Ectodermal cell (in vitro differentiated cells): Measurements from ENCODE around the gene SLC25A23.
"Not testable (repeated sequence)": the region's sequence is repeated elsewhere in the genome, so short reads cannot be mapped to it uniquely, and the experiment has no call there.

ENCODE experiments used
- H3K27ac ChIP-seq: 2 replicates; pipeline ENCODE4 v1.7.0; 2013; ENCODE audit warnings: mild to moderate bottlenecking, low read depth, low read length; ENCODE audit not compliant: insufficient read depth, poor library complexity, severe bottlenecking
- H3K27me3 ChIP-seq: 2 replicates; pipeline ENCODE4 v1.7.0; 2013; ENCODE audit warnings: mild to moderate bottlenecking, low read length; ENCODE audit not compliant: insufficient read depth, control insufficient read depth, poor library complexity, severe bottlenecking
- H3K36me3 ChIP-seq: one replicate; pipeline ENCODE4 v1.7.0; 2013; ENCODE audit warnings: low read length; ENCODE audit not compliant: control insufficient read depth, insufficient read depth
- H3K4me1 ChIP-seq: one replicate; pipeline ENCODE4 v1.7.0; 2013; ENCODE audit warnings: low read length; ENCODE audit not compliant: control insufficient read depth, insufficient read depth
- H3K4me3 ChIP-seq: 2 replicates; pipeline ENCODE4 v1.7.0; 2013; ENCODE audit warnings: low read depth, low read length, control low read depth; ENCODE audit not compliant: insufficient read depth
- H3K9me3 ChIP-seq: 2 replicates; pipeline ENCODE4 v1.7.0; 2013; ENCODE audit warnings: mild to moderate bottlenecking, low read length, moderate library complexity; ENCODE audit not compliant: control insufficient read depth
- WGBS, 2 experiments: methylation state at CpG; one replicate each; pipeline ENCODE4 v1.1.7; 2013; ENCODE audit warnings: missing lambda C conversion rate in 2 of 2; 5-methylcytosine and 5-hydroxymethylcytosine counted together

The SLC25A23 gene

DNA sequence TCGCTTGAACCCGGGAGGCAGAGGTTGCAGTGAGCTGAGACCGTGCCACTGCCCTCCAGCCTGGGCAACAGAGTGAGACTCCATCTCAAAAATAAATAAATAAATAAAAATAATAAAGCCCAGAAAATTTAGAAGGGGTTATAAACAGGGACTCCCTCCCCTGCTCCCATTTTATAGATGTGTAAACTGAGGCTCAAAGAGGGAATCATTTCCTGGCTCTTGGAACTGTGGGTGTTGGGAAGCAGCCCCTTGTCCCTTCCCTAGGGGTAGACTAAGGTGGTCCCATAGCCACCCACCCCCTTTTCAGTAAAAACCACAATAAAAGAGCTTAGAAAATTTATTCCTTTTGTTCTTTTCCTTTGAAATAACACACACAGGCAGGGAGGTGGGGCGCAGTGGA lies 19.8 kb downstream of the SLC25A23 start:
- Histone ChIP-seq H3K27ac (no peak overlapping the region), H3K4me3 (no peak overlapping the region), H3K27me3 (no peaks in the 10 kb centered on the region), H3K4me1 (no peaks in the 10 kb centered on the region), H3K36me3 (no peaks in the 10 kb centered on the region), H3K9me3 (no peaks in the 10 kb centered on the region)
- WGBS, 2 experiments, result 100% methylated on average over 3 of the region's 4 CpGs; no CpG with 5 or more reads in 1 of the 2 experiments

DNA sequence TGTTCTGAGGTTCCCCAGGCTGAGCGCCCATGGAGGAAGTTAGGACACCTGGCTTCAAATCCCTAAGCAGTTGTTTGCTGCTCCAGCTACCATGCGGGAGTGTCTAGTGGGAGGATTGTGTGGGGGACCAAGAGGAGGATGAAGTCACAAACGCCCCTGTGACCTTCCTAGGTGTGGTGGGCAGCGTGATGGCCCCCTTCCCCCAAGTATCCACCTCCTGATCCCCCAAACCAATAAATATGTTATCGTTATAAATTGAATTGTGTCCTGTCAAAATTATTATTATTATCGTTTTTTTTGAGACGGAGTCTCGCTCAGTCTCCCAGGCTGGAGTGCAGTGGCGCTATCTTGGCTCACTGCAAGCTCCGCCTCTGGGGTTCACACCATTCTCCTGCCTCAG lies 25.9 kb downstream of the SLC25A23 start, which contains the start of gene SLC25A41:
TSS of gene SLC25A41 (minus strand) at position 101 of the 400 bp plus-strand sequence. CDS start at position 31, 70 bp downstream.
- Histone ChIP-seq H3K4me3 (no peak within 1 kb of the TSS), H3K27ac (no peak within 1 kb of the TSS), H3K27me3 (peaks cover 8% of the 10 kb centered on the region), H3K9me3 (no peaks in the 10 kb centered on the region), H3K36me3 (no peaks in the 10 kb centered on the region), H3K4me1 (no peaks in the 10 kb centered on the region)
- 95 to 96% methylated on average over 9 to 10 of the region's 10 CpGs for WGBS, 2 experiments

DNA sequence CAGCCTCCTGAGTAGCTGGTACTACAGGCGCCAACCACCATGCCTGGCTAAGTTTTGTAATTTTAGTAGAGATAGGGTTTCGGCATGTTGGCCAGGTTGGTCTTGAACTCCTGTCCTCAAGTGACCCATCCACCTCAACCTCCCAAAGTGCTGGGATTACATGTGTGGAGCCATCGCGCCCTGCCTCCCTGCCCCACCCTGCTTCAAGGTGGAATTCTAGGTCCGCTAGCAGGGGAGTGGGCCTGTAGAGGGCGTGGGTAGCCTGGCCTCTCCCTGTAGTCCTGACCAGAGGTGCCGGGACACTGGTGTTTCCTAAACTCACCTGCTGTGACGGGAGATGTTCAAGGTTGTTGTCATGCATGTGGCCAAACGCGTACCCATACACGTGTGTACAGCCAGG lies 26.4 kb downstream of the SLC25A23 start:
- Histone ChIP-seq H3K27ac (no peak overlapping the region), H3K4me3 (no peak overlapping the region), H3K27me3 (peaks cover 8% of the 10 kb centered on the region), H3K36me3 (no peaks in the 10 kb centered on the region), H3K4me1 (no peaks in the 10 kb centered on the region), H3K9me3 (no peaks in the 10 kb centered on the region)
- WGBS, 2 experiments, result 78 to 79% methylated on average over 11 of the region's 11 CpGs

DNA sequence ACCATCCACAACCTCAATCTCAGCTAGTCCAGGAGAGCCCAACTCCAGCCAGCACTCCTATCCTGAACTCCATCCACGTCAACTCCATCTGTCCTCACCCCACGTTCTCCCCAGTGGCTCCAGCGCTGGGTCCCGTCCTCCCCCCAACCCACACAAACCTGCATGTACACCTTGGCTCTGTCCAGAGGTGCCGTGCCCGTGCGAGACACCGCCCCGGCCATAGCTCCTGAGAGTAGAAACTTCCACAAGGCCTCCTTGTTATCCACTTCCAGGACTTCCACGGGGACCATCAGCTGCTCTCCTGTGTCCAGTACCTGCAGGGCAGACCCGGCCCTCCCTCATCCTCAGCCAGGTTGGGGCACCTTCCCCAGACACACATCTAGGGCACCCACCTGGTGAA lies 27.7 kb downstream of the SLC25A23 start:
- no peaks in the 10 kb centered on the region for H3K9me3 ChIP-seq
- WGBS, 2 experiments, result 90 to 93% methylated on average over 11 of the region's 11 CpGs
- H3K36me3 ChIP-seq, result no peaks in the 10 kb centered on the region
- H3K27me3 ChIP-seq, result peaks cover 8% of the 10 kb centered on the region
- no peak overlapping the region for H3K4me3 ChIP-seq
- H3K27ac ChIP-seq, result no peak overlapping the region
- H3K4me1 ChIP-seq, result no peaks in the 10 kb centered on the region

DNA sequence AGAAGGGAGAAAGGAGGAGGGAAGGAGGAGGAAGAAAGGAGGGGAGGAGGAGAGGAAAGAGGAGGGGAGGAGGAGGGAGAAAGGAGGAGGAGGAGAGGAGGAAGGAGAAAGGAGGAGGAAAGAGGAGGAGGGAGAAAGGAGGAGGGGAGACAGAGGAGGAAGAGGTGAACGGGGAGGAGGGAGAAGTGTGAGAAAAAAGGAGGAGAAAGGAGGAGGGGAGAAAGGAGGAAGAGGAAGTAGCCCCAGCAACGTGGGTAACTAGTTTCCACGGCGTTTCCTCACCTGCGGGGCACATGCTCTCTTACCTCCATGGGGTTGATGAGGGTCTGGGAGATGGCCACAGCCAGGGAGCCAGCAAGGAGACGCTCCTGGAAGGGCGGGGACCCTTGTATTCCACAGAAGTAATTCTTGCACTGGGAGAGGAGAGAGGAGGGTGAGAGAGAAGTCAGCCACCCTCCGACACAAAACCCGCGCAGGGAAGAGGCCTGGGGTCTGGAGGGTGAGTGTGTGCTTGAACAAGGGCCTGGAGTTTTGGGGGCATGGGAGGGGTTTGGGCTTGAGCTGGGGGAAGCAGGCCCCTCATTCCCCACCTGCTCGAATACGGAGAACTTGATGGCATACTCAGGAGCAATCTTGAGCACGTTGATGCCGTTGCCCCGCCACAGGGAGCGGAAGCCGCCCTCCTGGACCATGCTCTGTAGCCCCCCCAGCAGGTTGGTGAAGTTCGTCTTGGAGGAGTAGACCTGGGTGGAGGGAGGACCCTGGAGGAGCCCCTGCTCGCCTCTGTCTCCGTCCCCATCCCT lies 30.0 kb downstream of the SLC25A23 start:
- H3K27me3 ChIP-seq, result peaks cover 8% of the 10 kb centered on the region
- H3K9me3 ChIP-seq, result no peaks in the 10 kb centered on the region
- H3K36me3 ChIP-seq, result no peaks in the 10 kb centered on the region
- WGBS, 2 experiments, result 66 to 67% methylated on average over 20 of the region's 20 CpGs
- no peak overlapping the region for H3K27ac ChIP-seq
- no peaks in the 10 kb centered on the region for H3K4me1 ChIP-seq
- H3K4me3 ChIP-seq, result no peak overlapping the region

DNA sequence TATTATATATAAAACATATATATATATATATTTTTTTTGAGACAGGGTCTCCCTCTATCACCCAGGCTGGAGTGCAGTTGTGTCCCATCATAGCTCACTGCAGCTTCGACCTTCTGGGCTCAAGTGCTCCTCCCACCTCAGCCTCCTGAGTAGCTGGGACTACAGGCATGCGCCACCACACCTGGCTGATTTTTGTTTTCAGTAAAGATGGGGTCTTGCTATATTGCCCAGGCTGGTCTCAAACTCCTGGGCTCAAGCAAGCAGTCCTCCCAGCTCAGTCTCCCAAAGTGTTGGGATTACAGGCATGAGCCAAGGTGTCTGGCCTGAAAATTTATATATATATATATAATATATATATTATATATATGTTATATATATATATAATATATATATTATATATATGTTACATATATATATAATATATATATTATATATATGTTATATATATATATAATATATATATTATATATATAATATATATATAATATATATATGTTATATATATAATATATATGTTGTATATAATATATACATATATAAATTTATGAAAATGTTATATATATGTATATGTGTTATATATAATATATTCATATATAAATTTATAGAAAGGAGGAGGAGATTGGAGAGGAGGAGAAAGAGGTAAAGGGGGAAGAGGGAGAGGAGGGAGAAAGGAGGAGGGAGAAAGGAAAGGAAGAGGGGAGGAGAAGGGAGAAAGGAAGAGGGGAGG lies 30.7 kb downstream of the SLC25A23 start:
- H3K9me3 ChIP-seq, H3K36me3 ChIP-seq, H3K27me3 ChIP-seq, H3K27ac ChIP-seq, H3K4me3 ChIP-seq, H3K4me1 ChIP-seq: not testable (repeated sequence)
- 82 to 92% methylated on average over 2 of the region's 2 CpGs for WGBS, 2 experiments

DNA sequence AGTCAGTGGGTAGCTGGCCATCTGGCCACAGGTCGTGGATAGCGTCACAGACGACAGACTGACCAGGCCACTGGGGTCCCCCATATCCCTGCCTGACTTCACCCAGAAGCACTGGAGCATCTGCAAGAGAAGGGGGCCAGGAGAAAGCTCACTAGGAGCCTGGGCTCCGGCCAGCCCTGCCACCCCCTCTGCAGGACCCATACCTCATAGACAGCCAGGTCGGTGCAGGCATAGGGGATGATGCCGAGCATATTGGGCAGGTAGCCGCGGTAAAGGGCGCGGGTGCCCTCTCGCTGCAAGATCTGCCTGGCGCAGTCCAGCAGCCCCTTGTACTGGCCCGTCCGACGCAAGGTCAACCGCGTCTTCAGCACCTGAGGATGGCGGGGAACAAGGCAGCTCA lies 32.5 kb downstream of the SLC25A23 start:
- no peak overlapping the region for H3K4me3 ChIP-seq
- no peaks in the 10 kb centered on the region for H3K36me3 ChIP-seq
- no peak overlapping the region for H3K27ac ChIP-seq
- WGBS, 2 experiments, result 94 to 96% methylated on average over 18 of the region's 18 CpGs
- no peaks in the 10 kb centered on the region for H3K4me1 ChIP-seq
- H3K9me3 ChIP-seq, result no peaks in the 10 kb centered on the region
- peaks cover 8% of the 10 kb centered on the region for H3K27me3 ChIP-seq

DNA sequence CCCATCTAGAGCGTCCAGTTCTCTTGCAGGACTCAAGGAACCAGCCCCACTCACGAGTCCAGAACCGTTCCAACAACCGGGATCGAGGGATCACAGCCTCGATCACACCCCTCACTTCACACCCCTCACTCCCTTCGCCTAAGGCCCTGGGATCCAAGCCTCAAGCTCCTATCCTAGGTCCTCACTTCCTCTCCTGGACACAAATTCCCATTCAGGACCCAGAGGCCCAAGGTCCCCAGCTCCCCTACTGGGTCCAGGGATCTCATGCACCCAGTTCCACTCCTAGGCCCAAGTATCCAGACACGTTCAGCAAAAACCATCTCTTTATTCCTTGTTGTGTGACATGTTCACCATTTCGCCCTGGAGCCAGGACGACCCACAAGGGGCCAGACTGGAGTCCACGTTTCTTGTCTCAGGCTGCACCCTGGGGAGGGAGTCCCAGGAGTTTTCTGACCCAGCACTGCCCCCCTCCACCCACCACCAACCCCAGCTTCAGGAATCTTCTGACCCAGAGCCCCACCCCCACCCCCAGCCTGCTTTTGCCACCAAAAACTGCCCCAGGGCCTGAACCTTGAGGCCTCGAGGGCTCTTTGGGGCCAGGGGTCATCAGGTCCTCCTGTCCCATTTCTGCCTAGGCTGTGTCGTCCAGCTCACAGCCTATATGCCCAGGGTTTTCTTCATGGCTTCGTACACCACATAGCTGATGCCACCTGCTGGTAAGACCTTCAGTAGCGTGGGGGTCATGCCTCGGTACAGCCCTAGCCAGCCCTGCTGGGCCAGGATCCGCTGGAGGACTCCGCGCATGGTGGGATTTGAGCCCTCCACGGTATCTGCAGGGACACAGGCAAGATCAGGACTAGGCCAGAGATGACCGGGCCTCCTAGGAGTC lies 33.6 kb downstream of the SLC25A23 start:
- Histone ChIP-seq H3K4me3 (peak overlapping the region; percentile 7), H3K4me1 (no peaks in the 10 kb centered on the region), H3K27me3 (peaks cover 8% of the 10 kb centered on the region), H3K27ac (peak overlapping the region; percentile 52), H3K36me3 (peaks cover 4% of the 10 kb centered on the region), H3K9me3 (no peaks in the 10 kb centered on the region)
- WGBS, 2 experiments, result 93% methylated on average over 21 of the region's 21 CpGs

DNA sequence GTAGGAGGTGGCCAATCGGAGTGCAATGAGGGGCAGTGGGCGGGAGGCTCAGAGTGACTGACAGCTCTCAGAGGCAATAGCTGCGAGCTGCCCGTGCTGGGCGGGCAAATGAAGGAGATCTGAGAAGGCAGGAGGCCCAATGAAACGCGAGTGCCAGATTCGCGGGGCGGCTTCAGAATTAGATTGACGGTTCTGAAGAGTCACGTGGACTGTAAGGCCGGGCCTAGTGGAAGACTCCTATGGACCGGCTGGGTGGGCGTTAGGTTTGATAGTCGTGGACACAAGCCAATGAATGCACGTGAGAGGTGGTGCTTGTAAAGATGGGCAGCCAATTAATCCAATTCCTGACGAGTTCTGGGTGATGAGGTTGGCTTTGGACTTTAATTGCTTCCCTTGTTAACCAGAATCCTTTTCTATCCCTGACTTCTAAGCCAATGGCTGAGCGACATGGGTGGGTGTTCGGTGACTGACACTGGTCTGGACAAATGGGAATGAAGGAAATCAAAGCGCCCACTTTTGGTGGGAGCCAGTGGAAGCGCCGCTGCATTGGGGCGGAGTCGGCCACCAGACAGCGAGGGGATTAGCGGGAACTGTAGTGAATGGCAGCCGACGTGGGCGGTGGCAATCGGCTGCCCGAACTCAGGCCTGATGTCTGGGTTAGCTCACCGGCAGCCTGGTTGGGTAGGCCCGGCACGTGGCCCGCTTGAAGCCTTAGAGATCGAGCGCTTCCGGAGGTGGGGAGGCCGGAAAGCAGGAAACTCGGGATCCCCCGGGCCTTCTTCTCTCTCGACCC lies 34.5 kb downstream of the SLC25A23 start:
- WGBS, 2 experiments, result 13% methylated on average over 43 of the region's 43 CpGs
- H3K4me1 ChIP-seq, result no peaks in the 10 kb centered on the region
- H3K27ac ChIP-seq, result peak overlapping the region; percentile 52
- H3K9me3 ChIP-seq, result no peaks in the 10 kb centered on the region
- peaks cover 11% of the 10 kb centered on the region for H3K36me3 ChIP-seq
- H3K4me3 ChIP-seq, result peak overlapping the region; percentile 7
- H3K27me3 ChIP-seq, result peaks cover 8% of the 10 kb centered on the region
